IMR-90 (cell line): ENCODE results near the gene ADCY2. TPM values are rescaled to one million over a fixed set of nuclear protein-coding genes. Genes with fewer than 3 reads are reported as not detected.

Experiments
- ATAC-seq: fragments of 200-7000 bp; cut with Tn5 transposase; 2 replicates; pipeline ENCODE4 v1.9.1; 2020; ENCODE audit warnings: low read depth, mild to moderate bottlenecking, moderate library complexity
- BruUV-seq: library from RNA; stranded (reverse); fragments of 400-500 nt; replicated peaks from 2 replicates; lab custom pipeline; 2021; lab: Mats Ljungman, UMichigan
- CTCF ChIA-PET: fragments of 300-600 bp; formaldehyde crosslinking; extraction: SDS; loops from one replicate; lab custom pipeline; 2021; ENCODE audit warnings: antibody characterized with exemption; lab: Yijun Ruan, JAX
- POLR2A ChIA-PET: fragments of 300-600 bp; sonication (Branson Sonifier 250); formaldehyde crosslinking; loops from one replicate; lab custom pipeline; 2022; ENCODE audit warnings: antibody characterized with exemption; ENCODE audit not compliant: unreplicated experiment; lab: Charles Lee
- DNase-seq: peaks from one replicate; pipeline ENCODE4 v3.0.0; 2013
- H2AFZ ChIP-seq: replicated peaks from 2 replicates; pipeline ENCODE3; 2013; ENCODE audit warnings: low read length, mild to moderate bottlenecking; ENCODE audit not compliant: poor library complexity
- H2AK5ac ChIP-seq: 2 replicates; pipeline ENCODE4 v1.6.1; 2013; ENCODE audit warnings: low read depth, low read length, inconsistent platforms
- H2AK9ac ChIP-seq: replicated peaks from 2 replicates; pipeline ENCODE3; 2013; ENCODE audit warnings: mild to moderate bottlenecking, low read depth, low read length, moderate library complexity; ENCODE audit not compliant: poor library complexity
- H2BK120ac ChIP-seq: 2 replicates; pipeline ENCODE4 v1.6.1; 2013; ENCODE audit warnings: low read depth, low read length, inconsistent platforms
- H2BK15ac ChIP-seq: 3 replicates; pipeline ENCODE4 v1.6.1; 2013; ENCODE audit warnings: low read depth, low read length, inconsistent platforms
- H2BK20ac ChIP-seq: 2 replicates; pipeline ENCODE4 v1.6.1; 2013; ENCODE audit warnings: low read depth, mild to moderate bottlenecking, inconsistent platforms, low read length, moderate library complexity
- H2BK5ac ChIP-seq: 2 replicates; pipeline ENCODE4 v1.6.1; 2013; ENCODE audit warnings: mild to moderate bottlenecking, low read depth, low read length, inconsistent platforms; ENCODE audit not compliant: poor library complexity, severe bottlenecking
- H3K14ac ChIP-seq: replicated peaks from 2 replicates; pipeline ENCODE4 v1.6.1; 2013; ENCODE audit warnings: low read depth, low read length, inconsistent platforms
- H3K18ac ChIP-seq: 2 replicates; pipeline ENCODE4 v1.6.1; 2013; ENCODE audit warnings: low read depth, low read length, control low read depth
- H3K23ac ChIP-seq: 2 replicates; pipeline ENCODE4 v1.6.1; 2013; ENCODE audit warnings: low read depth, low read length, inconsistent platforms
- H3K27ac ChIP-seq: 2 replicates; pipeline ENCODE4 v1.5.1; 2013; ENCODE audit warnings: mild to moderate bottlenecking, control low read depth, low read length; ENCODE audit not compliant: insufficient read depth
- H3K27me3 ChIP-seq: 2 replicates; pipeline ENCODE4 v1.6.1; 2013; ENCODE audit warnings: low read length; ENCODE audit not compliant: control insufficient read depth, insufficient read depth
- H3K36me3 ChIP-seq: 2 replicates; pipeline ENCODE4 v1.6.1; 2013; ENCODE audit warnings: low read length, mixed read lengths; ENCODE audit not compliant: control insufficient read depth, insufficient read depth
- H3K4ac ChIP-seq: 2 replicates; pipeline ENCODE4 v1.6.1; 2013; ENCODE audit warnings: low read depth, low read length, inconsistent platforms
- H3K4me1 ChIP-seq: 2 replicates; pipeline ENCODE4 v1.6.1; 2013; ENCODE audit warnings: low read length, mixed read lengths; ENCODE audit not compliant: control insufficient read depth, insufficient read depth
- H3K4me2 ChIP-seq: 2 replicates; pipeline ENCODE4 v1.6.1; 2013; ENCODE audit warnings: low read depth, mild to moderate bottlenecking, control low read depth, low read length, moderate library complexity
- H3K4me3 ChIP-seq: 2 replicates; pipeline ENCODE4 v1.5.1; 2013; ENCODE audit warnings: low read depth, mild to moderate bottlenecking, control low read depth, low read length, moderate library complexity; ENCODE audit not compliant: insufficient read depth
- H3K56ac ChIP-seq: 2 replicates; pipeline ENCODE4 v1.6.1; 2013; ENCODE audit warnings: low read length, inconsistent platforms; ENCODE audit not compliant: insufficient read depth; ENCODE audit errors: extremely low read depth
- H3K79me1 ChIP-seq, 2 experiments: 2 replicates each; pipeline ENCODE4 v1.6.1; 2013; ENCODE audit warnings: low read length in 2 of 2, inconsistent platforms in 1 of 2, low read depth in 1 of 2
- H3K9ac ChIP-seq: 2 replicates; pipeline ENCODE4 v1.6.1; 2013; ENCODE audit warnings: low read depth, low read length, control low read depth
- H3K9me1 ChIP-seq: 2 replicates; pipeline ENCODE4 v1.6.1; 2013; ENCODE audit warnings: low read length, inconsistent platforms; ENCODE audit not compliant: insufficient read depth
- H3K9me3 ChIP-seq: 2 replicates; pipeline ENCODE4 v1.6.1; 2013; ENCODE audit warnings: low read length; ENCODE audit not compliant: control insufficient read depth, insufficient read depth
- H4K20me1 ChIP-seq: 2 replicates; pipeline ENCODE4 v1.6.1; 2013; ENCODE audit warnings: low read length, inconsistent platforms; ENCODE audit not compliant: insufficient read depth
- H4K5ac ChIP-seq: 2 replicates; pipeline ENCODE4 v1.6.1; 2013; ENCODE audit warnings: mild to moderate bottlenecking, low read depth, low read length, control low read depth
- H4K8ac ChIP-seq, 2 experiments: 2 replicates each; pipeline ENCODE4 v1.6.1; 2013; ENCODE audit warnings: low read depth in 2 of 2, low read length in 2 of 2, control low read depth in 1 of 2, inconsistent platforms in 1 of 2
- H4K91ac ChIP-seq: 2 replicates; pipeline ENCODE4 v1.6.1; 2013; ENCODE audit warnings: low read depth, low read length, inconsistent platforms; ENCODE audit not compliant: insufficient read depth
- BHLHE40 ChIP-seq: fragments of 150-350 bp; IDR thresholded peaks from 2 replicates; pipeline ENCODE4 v1.6.1; 2016; ENCODE audit warnings: mild to moderate bottlenecking, low read depth, low read length
- CEBPB ChIP-seq: IDR thresholded peaks from 2 replicates; pipeline ENCODE4 v1.6.1; 2012; ENCODE audit warnings: low read depth, low read length, improper control_type of control experiment
- CHD1 ChIP-seq: IDR thresholded peaks from 2 replicates; pipeline ENCODE4 v1.6.1; 2012; ENCODE audit warnings: low read depth, low read length, improper control_type of control experiment
- CTCF ChIP-seq: conservative IDR thresholded peaks from 2 replicates; pipeline ENCODE4 v1.5.1; 2012; ENCODE audit warnings: mild to moderate bottlenecking, low read depth, low read length, improper control_type of control experiment
- ELK1 ChIP-seq: fragments of 150-350 bp; IDR thresholded peaks from 2 replicates; pipeline ENCODE4 v1.6.1; 2016; ENCODE audit warnings: low read depth, mild to moderate bottlenecking, low read length, moderate library complexity, borderline replicate concordance
- FOS ChIP-seq: fragments of 150-350 bp; IDR thresholded peaks from 2 replicates; pipeline ENCODE4 v1.6.1; 2016; ENCODE audit warnings: low read depth, low read length
- MAFK ChIP-seq: IDR thresholded peaks from 2 replicates; pipeline ENCODE4 v1.6.1; 2012; ENCODE audit warnings: low read depth, low read length, improper control_type of control experiment
- MAZ ChIP-seq: IDR thresholded peaks from 2 replicates; pipeline ENCODE4 v1.6.1; 2012; ENCODE audit warnings: low read depth, mild to moderate bottlenecking, low read length, improper control_type of control experiment, moderate library complexity, borderline replicate concordance
- MXI1 ChIP-seq: IDR thresholded peaks from 2 replicates; pipeline ENCODE4 v1.6.1; 2012; ENCODE audit warnings: low read depth, mild to moderate bottlenecking, low read length, moderate library complexity, borderline replicate concordance
- NFE2L2 ChIP-seq: fragments of 150-350 bp; IDR thresholded peaks from 2 replicates; pipeline ENCODE4 v1.6.1; 2016; ENCODE audit warnings: low read depth, mild to moderate bottlenecking, low read length
- POLR2A ChIP-seq: IDR thresholded peaks from 2 replicates; pipeline ENCODE4 v1.6.1; 2012; ENCODE audit warnings: mild to moderate bottlenecking, low read depth, low read length
- RAD21 ChIP-seq: IDR thresholded peaks from 2 replicates; pipeline ENCODE4 v1.6.1; 2012; ENCODE audit warnings: low read length, improper control_type of control experiment
- RCOR1 ChIP-seq: IDR thresholded peaks from 2 replicates; pipeline ENCODE4 v1.6.1; 2012; ENCODE audit warnings: mild to moderate bottlenecking, low read length, improper control_type of control experiment; ENCODE audit not compliant: insufficient replicate concordance
- RFX5 ChIP-seq: IDR thresholded peaks from 2 replicates; pipeline ENCODE4 v1.8.0; 2012; ENCODE audit warnings: low read depth, mild to moderate bottlenecking, low read length, moderate library complexity
- SMC3 ChIP-seq: fragments of 150-350 bp; IDR thresholded peaks from 2 replicates; pipeline ENCODE4 v1.6.1; 2016; ENCODE audit warnings: low read depth, mild to moderate bottlenecking, antibody characterized with exemption, low read length, moderate library complexity
- WGBS, 2 experiments: methylation state at CpG; one replicate each; pipeline versions ENCODE4 v1.1.5 to v1.1.7; 2013; ENCODE audit warnings: missing lambda C conversion rate in 2 of 2; ENCODE audit not compliant: insufficient read length in 1 of 2; ENCODE audit errors: extremely low coverage in 2 of 2; 5-methylcytosine and 5-hydroxymethylcytosine counted together
- dilution Hi-C: fragments of 300-500 bp; cut with HindIII; formaldehyde crosslinking; loops from one replicate; pipeline ENCODE4 v1.14.3; 2018; ENCODE audit warnings: low sequenced_read_pairs; ENCODE audit not compliant: unreplicated experiment
- in situ Hi-C: fragments of 300-500 bp; cut with MboI; formaldehyde crosslinking; loops from 3 replicates; pipeline ENCODE4 v1.14.3; 2019; ENCODE audit warnings: low sequenced_read_pairs, inconsistent platforms, mixed read lengths
- intact Hi-C: fragments of 100-400 bp; cut with micrococcal nuclease; formaldehyde crosslinking; loops from 2 replicates; pipeline ENCODE4 v1.10.0; 2022
- polyA plus RNA-seq, 3 experiments: library from polyadenylated mRNA; depleted of rRNA; stranded (reverse); fragments of >200 nt; gene quantifications; 2 replicates each; pipeline ENCODE4 v1.2.3, GENCODE V29; 2012; ENCODE audit warnings: low replicate concordance in 1 of 3
- total RNA-seq: library from RNA; depleted of rRNA; stranded (reverse); fragments of >200 nt; gene quantifications from 2 replicates; pipeline ENCODE4 v1.2.3, GENCODE V29; 2012
- TF ChIP-seq, protein P1 (sequence below): fragments of 150-350 bp; IDR thresholded peaks from 2 replicates; pipeline ENCODE4 v1.6.1; 2017; ENCODE audit warnings: mild to moderate bottlenecking, antibody characterized with exemption, low read length, low read depth

The ADCY2 gene
- total and polyA plus RNA-seq, 2 of the 4 experiments (the other 2 are of a cell fraction), result not detected

DNA sequence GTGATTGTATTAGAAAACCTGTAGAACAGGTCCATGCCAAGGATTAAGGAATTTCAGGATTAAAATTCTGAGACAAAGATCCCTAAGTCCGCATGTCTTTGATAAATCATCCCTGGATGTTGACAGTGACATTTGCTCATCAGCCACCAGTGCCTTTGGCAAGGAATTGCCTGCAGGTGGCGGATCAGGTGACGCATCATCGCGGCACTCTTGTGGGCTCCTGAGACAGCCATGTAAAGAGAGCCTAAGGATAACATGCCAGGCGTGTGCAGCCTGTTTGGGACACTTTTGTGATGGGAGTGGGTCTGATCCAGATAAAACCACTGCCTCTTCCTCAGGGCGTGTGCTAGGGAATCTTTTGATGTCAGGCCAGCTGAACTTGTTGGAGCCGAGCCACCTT, 40.6 kb downstream of the ADCY2 start:
- dilution Hi-C loops, result no loop called here

More for the DNA sequence above, 40.6 kb downstream of the ADCY2 start:
- POLR2A ChIA-PET, result no interaction called here
- Histone ChIP-seq H3K23ac (no peak overlapping the region), H3K18ac (no peak overlapping the region), H3K9ac (no peak overlapping the region), H3K56ac (no peak overlapping the region), H4K5ac (no peak overlapping the region), H3K27me3 (no peaks in the 10 kb centered on the region), H3K79me1 (no peaks in the 10 kb centered on the region), H2AK9ac (no peak overlapping the region), H2BK20ac (no peak overlapping the region), H3K4me2 (no peak overlapping the region), H3K4me3 (no peak overlapping the region), H2BK5ac (no peak overlapping the region), H3K9me1 (no peaks in the 10 kb centered on the region), H3K4me1 (no peaks in the 10 kb centered on the region), H2BK120ac (no peak overlapping the region), H2AK5ac (no peak overlapping the region), H2AFZ (no peak overlapping the region), H2BK15ac (no peak overlapping the region), H3K14ac (no peak overlapping the region), H3K9me3 (peaks cover 17% of the 10 kb centered on the region), H4K91ac (no peak overlapping the region), H3K4ac (no peak overlapping the region), H3K36me3 (no peaks in the 10 kb centered on the region), H3K27ac (no peak overlapping the region), H4K8ac (no peak overlapping the region), H4K20me1 (no peaks in the 10 kb centered on the region)
- CTCF ChIA-PET, result no interaction called here
- WGBS, 2 experiments, result 43% methylated on average over 1 of the region's 8 CpGs; no CpG with 5 or more reads in 1 of the 2 experiments
- BruUV-seq, result no TSS peak
- DNase-seq (no peak), ATAC-seq (no peak)
- TF ChIP-seq CEBPB (no peak), MAFK (no peak), POLR2A (no peak), MXI1 (no peak), CHD1 (no peak), SMC3 (no peak), CTCF (no peak), NFE2L2 (no peak), FOS (no peak), ELK1 (no peak), RFX5 (no peak), RAD21 (no peak), MAZ (no peak), BHLHE40 (no peak), RCOR1 (no peak)
- TF ChIP-seq, protein P1, sequence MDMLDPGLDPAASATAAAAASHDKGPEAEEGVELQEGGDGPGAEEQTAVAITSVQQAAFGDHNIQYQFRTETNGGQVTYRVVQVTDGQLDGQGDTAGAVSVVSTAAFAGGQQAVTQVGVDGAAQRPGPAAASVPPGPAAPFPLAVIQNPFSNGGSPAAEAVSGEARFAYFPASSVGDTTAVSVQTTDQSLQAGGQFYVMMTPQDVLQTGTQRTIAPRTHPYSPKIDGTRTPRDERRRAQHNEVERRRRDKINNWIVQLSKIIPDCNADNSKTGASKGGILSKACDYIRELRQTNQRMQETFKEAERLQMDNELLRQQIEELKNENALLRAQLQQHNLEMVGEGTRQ, result no peak
- in situ Hi-C loops, result no loop called here
- intact Hi-C loops, result no loop called here
